ENCODE data around the gene SECTM1.
A peak's percentile ranks its signal among the peaks of the same experiment; 100 is the strongest.
"Not testable (repeated sequence)": the region's sequence is repeated elsewhere in the genome, so short reads cannot be mapped to it uniquely, and the experiment has no call there.

SECTM1 gene

GRCh38 chr17:82369211-82369610 lies 35.6 kb upstream of the SECTM1 start:
- no peak for DNase-seq (ENCODE audit: low read depth in 3 of 3)

- DNase-seq (ENCODE audit: low read depth in 3 of 3), result no peak
These were observed 34.4 kb upstream of the SECTM1 start for GRCh38 chr17:82367724-82368524.

GRCh38 chr17:82366749-82367148 lies 33.2 kb upstream of the SECTM1 start:
- DNase-seq (ENCODE audit: low read depth in 3 of 3), result no peak

- DNase-seq (ENCODE audit: low read depth in 3 of 3), result no peak
These were observed 32.2 kb upstream of the SECTM1 start for GRCh38 chr17:82365606-82366295.

GRCh38 chr17:82361885-82362633 lies 28.5 kb upstream of the SECTM1 start:
- no peak for DNase-seq (ENCODE audit: low read depth in 3 of 3)

- not testable (repeated sequence) for DNase-seq (ENCODE audit: low read depth in 3 of 3)
These were observed 26.0 kb upstream of the SECTM1 start for GRCh38 chr17:82359451-82360074.

- DNase-seq (ENCODE audit: low read depth in 3 of 3), result no peak
These were observed 25.1 kb upstream of the SECTM1 start, which contains the start of gene TEX19 for GRCh38 chr17:82358465-82359350. Gene TEX19 (plus strand): TSS chr17:82359247. CDS start chr17:82362151, 2,904 bp downstream.

GRCh38 chr17:82357394-82357793 lies 23.8 kb upstream of the SECTM1 start:
- DNase-seq (ENCODE audit: low read depth in 3 of 3), result no peak

GRCh38 chr17:82356845-82357355 lies 23.3 kb upstream of the SECTM1 start:
- no peak for DNase-seq (ENCODE audit: low read depth in 3 of 3)

GRCh38 chr17:82355770-82356427 lies 22.3 kb upstream of the SECTM1 start:
- DNase-seq (ENCODE audit: low read depth in 3 of 3), result no peak

- DNase-seq (ENCODE audit: low read depth in 3 of 3), result no peak
These were observed 21.3 kb upstream of the SECTM1 start for GRCh38 chr17:82354804-82355308.

GRCh38 chr17:82353484-82353883 lies 19.9 kb upstream of the SECTM1 start:
- DNase-seq (ENCODE audit: low read depth in 3 of 3), result no peak

GRCh38 chr17:82351713-82352488 lies 18.3 kb upstream of the SECTM1 start:
- peak; percentile 68 to 78 (median 69) for DNase-seq (ENCODE audit: low read depth in 3 of 3)

- no peak for DNase-seq (ENCODE audit: low read depth in 3 of 3)
These were observed 17.7 kb upstream of the SECTM1 start for GRCh38 chr17:82351254-82351712.

GRCh38 chr17:82350182-82351030 lies 16.8 kb upstream of the SECTM1 start:
- DNase-seq (ENCODE audit: low read depth in 3 of 3), result peak in 1 of 3 experiments; percentile 65

GRCh38 chr17:82349287-82349701 lies 15.7 kb upstream of the SECTM1 start:
- no peak for DNase-seq (ENCODE audit: low read depth in 3 of 3)

- DNase-seq (ENCODE audit: low read depth in 3 of 3), result no peak
These were observed 15.3 kb upstream of the SECTM1 start for GRCh38 chr17:82348866-82349265.

GRCh38 chr17:82348434-82348833 lies 14.9 kb upstream of the SECTM1 start:
- no peak for DNase-seq (ENCODE audit: low read depth in 3 of 3)

Data from stimulated activated CD4-positive, alpha-beta T cell treated with anti-CD3 and anti-CD28 coated beads, TNF-alpha, amount 100 ng/mL, for 24 hours (primary cell).